H1 (cell line): ENCODE results near the gene CDC14B. TPM values are rescaled to one million over a fixed set of nuclear protein-coding genes. Genes with fewer than 3 reads are reported as not detected.

ENCODE experiments used
- CTCF ChIA-PET: fragments of 300-600 bp; sonication (Branson Sonifier 250); formaldehyde crosslinking; loops from one replicate; lab custom pipeline; 2021; ENCODE audit not compliant: partially characterized antibody; lab: Charles Lee
- POLR2A ChIA-PET: fragments of 300-600 bp; sonication (Branson Sonifier 250); formaldehyde crosslinking; loops from one replicate; lab custom pipeline; 2021; ENCODE audit warnings: inconsistent platforms; ENCODE audit not compliant: partially characterized antibody; lab: Charles Lee
- DNase-seq, 2 experiments: peaks; one replicate each; pipeline versions ENCODE4 v3.0.0 to v3.0.0-alpha.2; 2010 to 2022; ENCODE audit warnings: low spot score in 2 of 2, low read depth in 1 of 2, mixed read lengths in 1 of 2
- FAIRE-seq: peaks from 2 replicates; lab custom pipeline; 2011; peaks lifted over from hg19 to GRCh38; lab: Jason Lieb, UNC
- H2AFZ ChIP-seq: 2 replicates; pipeline ENCODE4 v1.8.1; 2012; ENCODE audit warnings: low read length, inconsistent platforms
- H2AK5ac ChIP-seq: 2 replicates; pipeline ENCODE4 v1.6.1; 2013; ENCODE audit warnings: low read depth, low read length
- H2BK120ac ChIP-seq: replicated peaks from 2 replicates; pipeline ENCODE3; 2013; ENCODE audit warnings: low read depth, low read length, inconsistent platforms
- H2BK12ac ChIP-seq: 2 replicates; pipeline ENCODE4 v1.6.1; 2013; ENCODE audit warnings: low read depth, low read length
- H2BK15ac ChIP-seq: 2 replicates; pipeline ENCODE4 v1.6.1; 2013; ENCODE audit warnings: low read length
- H2BK20ac ChIP-seq: 2 replicates; pipeline ENCODE4 v1.6.1; 2013; ENCODE audit warnings: low read length
- H2BK5ac ChIP-seq: 2 replicates; pipeline ENCODE4 v1.6.1; 2013; ENCODE audit warnings: low read depth, low read length
- H3K14ac ChIP-seq: 2 replicates; pipeline ENCODE4 v1.6.1; 2013; ENCODE audit warnings: inconsistent platforms; ENCODE audit not compliant: insufficient read length
- H3K18ac ChIP-seq: 2 replicates; pipeline ENCODE4 v1.6.1; 2013; ENCODE audit warnings: low read length; ENCODE audit errors: extremely low read depth
- H3K23ac ChIP-seq: 2 replicates; pipeline ENCODE4 v1.6.1; 2013; ENCODE audit warnings: inconsistent platforms; ENCODE audit not compliant: insufficient read length
- H3K23me2 ChIP-seq: 2 replicates; pipeline ENCODE4 v1.6.1; 2013; ENCODE audit warnings: low read depth, low read length
- H3K27ac ChIP-seq: 2 replicates; pipeline ENCODE4 v1.6.1; 2011; ENCODE audit warnings: low read depth, low read length, inconsistent platforms
- H3K27me3 ChIP-seq, 4 experiments: replicated peaks in 1 of 4; 1 replicate in 1 of 4; 2 replicates in 3 of 4; pipeline versions ENCODE4 v1.6.1 to v1.8.1; 2011 to 2013; ENCODE audit warnings: low read length in 3 of 4, mild to moderate bottlenecking in 3 of 4, inconsistent platforms in 2 of 4, mixed read lengths in 2 of 4, moderate library complexity in 1 of 4; ENCODE audit not compliant: control insufficient read depth in 3 of 4, insufficient read depth in 3 of 4; ENCODE audit errors: extremely low read depth in 1 of 4
- H3K36me3 ChIP-seq, 4 experiments: 2 replicates each; pipeline versions ENCODE4 v1.6.1 to v1.8.1; 2011 to 2013; ENCODE audit warnings: mild to moderate bottlenecking in 4 of 4, low read length in 3 of 4, moderate library complexity in 2 of 4, control low read depth in 1 of 4, inconsistent platforms in 1 of 4; ENCODE audit not compliant: insufficient read depth in 4 of 4, control insufficient read depth in 2 of 4
- H3K4ac ChIP-seq: replicated peaks from 2 replicates; pipeline ENCODE3; 2013; ENCODE audit warnings: low read length, low read depth, mixed read lengths, inconsistent platforms; ENCODE audit not compliant: insufficient read length
- H3K4me1 ChIP-seq, 4 experiments: replicated peaks in 1 of 4; 1 replicate in 1 of 4; 2 replicates in 3 of 4; pipeline versions ENCODE4 v1.6.1 to v1.8.1; 2011 to 2013; ENCODE audit warnings: low read length in 3 of 4, inconsistent platforms in 2 of 4, mixed read lengths in 1 of 4; ENCODE audit not compliant: insufficient read depth in 4 of 4, control insufficient read depth in 3 of 4
- H3K4me2 ChIP-seq, 2 experiments: 2 replicates each; pipeline versions ENCODE4 v1.6.1 to v1.8.1; 2011 to 2013; ENCODE audit warnings: low read depth in 2 of 2, low read length in 2 of 2, control low read depth in 1 of 2, inconsistent platforms in 1 of 2, mild to moderate bottlenecking in 1 of 2; ENCODE audit not compliant: insufficient read depth in 1 of 2
- H3K4me3 ChIP-seq, 4 experiments: fragments of 200-600, 300-600 bp in 1 of 4; sonication (generic), shearing (Covaris generic), sonication (Bioruptor Twin) in 1 of 4; 2 replicates each; pipeline versions ENCODE4 v1.5.1 to v1.8.1; 2011 to 2016; ENCODE audit warnings: low read length in 4 of 4, low read depth in 3 of 4, control low read depth in 2 of 4, inconsistent platforms in 2 of 4, mild to moderate bottlenecking in 2 of 4, mixed read lengths in 1 of 4, moderate library complexity in 1 of 4; ENCODE audit not compliant: insufficient read depth in 2 of 4; ENCODE audit errors: extremely low read depth in 1 of 4
- H3K56ac ChIP-seq: replicated peaks from 2 replicates; pipeline ENCODE3; 2013; ENCODE audit warnings: low read depth, mild to moderate bottlenecking, mixed read lengths, low read length, inconsistent platforms; ENCODE audit not compliant: insufficient read length
- H3K79me1 ChIP-seq: 2 replicates; pipeline ENCODE4 v1.6.1; 2013; ENCODE audit warnings: low read depth, low read length, control low read depth
- H3K79me2 ChIP-seq, 2 experiments: 2 replicates each; pipeline versions ENCODE4 v1.6.1 to v1.8.1; 2012 to 2013; ENCODE audit warnings: low read length in 2 of 2, mild to moderate bottlenecking in 2 of 2, inconsistent platforms in 1 of 2; ENCODE audit not compliant: insufficient read depth in 2 of 2, control insufficient read depth in 1 of 2
- H3K9ac ChIP-seq, 4 experiments: replicated peaks in 1 of 4; 1 replicate in 1 of 4; 2 replicates in 3 of 4; pipeline versions ENCODE4 v1.6.1 to v1.8.1; 2011 to 2013; ENCODE audit warnings: low read depth in 3 of 4, low read length in 3 of 4, control low read depth in 2 of 4, mild to moderate bottlenecking in 2 of 4, moderate library complexity in 2 of 4, inconsistent platforms in 1 of 4; ENCODE audit errors: extremely low read depth in 1 of 4
- H3K9me3 ChIP-seq, 2 experiments: 2 replicates each; pipeline versions ENCODE4 v1.6.1 to v1.8.1; 2012 to 2013; ENCODE audit warnings: mild to moderate bottlenecking in 2 of 2, moderate library complexity in 2 of 2, control low read depth in 1 of 2, inconsistent platforms in 1 of 2, low read depth in 1 of 2, low read length in 1 of 2, mixed read lengths in 1 of 2; ENCODE audit not compliant: insufficient read depth in 2 of 2
- H4K20me1 ChIP-seq, 2 experiments: replicated peaks in 1 of 2; 2 replicates each; pipeline versions ENCODE3 to v1.8.1; 2011 to 2013; ENCODE audit warnings: inconsistent platforms in 2 of 2, low read length in 2 of 2, mild to moderate bottlenecking in 1 of 2; ENCODE audit not compliant: insufficient read depth in 2 of 2, control insufficient read depth in 1 of 2
- H4K5ac ChIP-seq: 2 replicates; pipeline ENCODE4 v1.6.1; 2013; ENCODE audit warnings: low read length, low read depth, mixed read lengths, inconsistent platforms; ENCODE audit not compliant: insufficient read length
- H4K8ac ChIP-seq: 2 replicates; pipeline ENCODE4 v1.8.0; 2013; ENCODE audit warnings: mild to moderate bottlenecking, moderate library complexity, low read length, inconsistent platforms; ENCODE audit not compliant: insufficient read depth; ENCODE audit errors: extremely low read depth
- H4K91ac ChIP-seq: replicated peaks from 2 replicates; pipeline ENCODE3; 2013; ENCODE audit warnings: low read length, mixed read lengths, inconsistent platforms; ENCODE audit not compliant: insufficient read length
- ASH2L ChIP-seq: fragments of 200-600, 300-600 bp; sonication (generic); IDR thresholded peaks from one replicate; pipeline ENCODE4 v1.7.1; 2017; ENCODE audit warnings: low read length
- BACH1 ChIP-seq: IDR thresholded peaks from 2 replicates; pipeline ENCODE4 v1.6.1; 2012; ENCODE audit warnings: low read length, improper control_type of control experiment
- EZH2 ChIP-seq: fragments of 200-600 bp; sonication (generic); IDR thresholded peaks from 2 replicates; pipeline ENCODE4 v1.7.1; 2012; ENCODE audit warnings: low read depth, mild to moderate bottlenecking, moderate library complexity, low read length, inconsistent platforms; ENCODE audit not compliant: severe bottlenecking
- GABPA ChIP-seq: IDR thresholded peaks from 2 replicates; pipeline ENCODE4 v1.6.1; 2011; ENCODE audit warnings: mild to moderate bottlenecking, low read length, moderate library complexity, borderline replicate concordance; ENCODE audit not compliant: insufficient read depth
- GTF2F1 ChIP-seq: IDR thresholded peaks from 2 replicates; pipeline ENCODE4 v1.6.1; 2012; ENCODE audit warnings: low read depth, low read length, improper control_type of control experiment, borderline replicate concordance
- KDM5A ChIP-seq: fragments of 200-600 bp; IDR thresholded peaks from 2 replicates; pipeline ENCODE4 v1.7.1; 2012; ENCODE audit warnings: mild to moderate bottlenecking, low read length, inconsistent platforms, mixed read lengths
- NANOG ChIP-seq: IDR thresholded peaks from 2 replicates; pipeline ENCODE4 v1.6.1; 2011; ENCODE audit warnings: low read length, low read depth, mild to moderate bottlenecking, inconsistent platforms; ENCODE audit not compliant: insufficient read depth, poor library complexity, severe bottlenecking
- POLR2AphosphoS5 ChIP-seq: IDR thresholded peaks from 2 replicates; pipeline ENCODE4 v1.6.1; 2011; ENCODE audit warnings: low read depth, low read length
- SAP30 ChIP-seq: fragments of 300-600 bp; sonication (generic); IDR thresholded peaks from 2 replicates; pipeline ENCODE4 v1.7.1; 2012; ENCODE audit warnings: low read length, moderate library complexity, mild to moderate bottlenecking, inconsistent platforms; ENCODE audit not compliant: insufficient read depth, insufficient replicate concordance
- SIN3A ChIP-seq, 2 experiments: IDR thresholded peaks in 1 of 2; conservative IDR thresholded peaks in 1 of 2; 2 replicates each; pipeline ENCODE4 v1.6.1; 2011 to 2012; ENCODE audit warnings: low read length in 2 of 2, improper control_type of control experiment in 1 of 2, low read depth in 1 of 2, mild to moderate bottlenecking in 1 of 2
- SIRT6 ChIP-seq: IDR thresholded peaks from one replicate; pipeline ENCODE4 v1.7.1; 2012; ENCODE audit warnings: low read length, inconsistent platforms
- SP1 ChIP-seq: IDR thresholded peaks from 2 replicates; pipeline ENCODE4 v1.6.1; 2011; ENCODE audit warnings: low read depth, low read length
- TAF1 ChIP-seq: IDR thresholded peaks from 2 replicates; pipeline ENCODE4 v1.6.1; 2011; ENCODE audit warnings: mild to moderate bottlenecking, low read depth, low read length
- WGBS, 2 experiments: shearing (Covaris generic) in 1 of 2; methylation state at CpG; one replicate each; pipeline versions ENCODE4 v1.1.6 to v1.1.7; 2013 to 2015; ENCODE audit warnings: low lambda C conversion rate in 2 of 2, mixed read lengths in 2 of 2, inconsistent platforms in 1 of 2, low coverage in 1 of 2, missing lambda C conversion rate in 1 of 2; ENCODE audit not compliant: insufficient replicate concordance in 2 of 2, insufficient coverage in 1 of 2, insufficient read length in 1 of 2; ENCODE audit errors: extremely low coverage in 1 of 2, missing lambda C conversion rate in 1 of 2; 5-methylcytosine and 5-hydroxymethylcytosine counted together
- polyA plus RNA-seq, 7 experiments: library from polyadenylated mRNA; depleted of rRNA in 3 of 7; stranded (reverse) in 5 of 7; unstranded in 2 of 7; fragments of >200 nt in 5 of 7; fragments of 200-250 nt in 2 of 7; gene quantifications; 1 replicate in 5 of 7; 2 replicates in 1 of 7; 4 replicates in 1 of 7; pipeline versions ENCODE4 v1.2.1 to v1.2.3, GENCODE V29; 2011 to 2013; ENCODE audit warnings: missing spikeins in 2 of 7, mixed read lengths in 2 of 7
- total RNA-seq: library from RNA; stranded (reverse); fragmentation: NEBNext Ultra II Directional; extraction: Animal tissue kit (Norgen Biotek cat#: 25700); gene quantifications from 2 replicates; pipeline ENCODE4 v1.2.1, GENCODE V29; 2021

The CDC14B gene
- total and polyA plus RNA-seq, 2 of the 8 experiments (the other 6 are each of a cell fraction or from before 2014, with no cell fraction given): 17.2 to 44.6 TPM

DNA sequence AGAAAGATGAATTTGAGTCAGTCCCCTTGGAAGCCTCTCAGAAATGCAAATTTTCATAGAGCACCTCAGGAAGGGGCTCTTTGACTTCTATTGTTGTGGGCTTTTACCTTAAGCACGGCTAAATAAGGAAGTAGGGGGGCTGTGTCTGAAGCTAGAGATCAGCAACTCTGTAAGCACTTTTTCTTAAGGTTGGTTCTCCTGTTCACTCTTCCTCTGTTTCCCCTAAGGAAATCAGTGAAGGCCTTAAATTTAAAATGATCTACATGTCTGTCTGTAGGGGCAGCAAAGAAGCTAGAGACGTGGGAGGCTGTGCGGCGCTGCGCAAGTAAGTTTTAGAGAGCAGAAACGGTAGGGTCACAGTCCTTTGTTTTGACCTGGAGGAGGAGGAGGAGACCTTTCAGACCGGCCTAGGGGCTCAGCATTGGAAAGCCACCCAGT is 1.2 kb upstream of the CDC14B start:
- H2BK20ac ChIP-seq: no peak overlapping the region
- no peaks in the 10 kb centered on the region for H3K36me3 ChIP-seq
- H3K79me2 ChIP-seq: peaks cover 2 to 26% of the 10 kb centered on the region in 2 experiments; a peak in 2 of 4 replicates
- H3K14ac ChIP-seq: no peak overlapping the region
- no peak overlapping the region for H2BK15ac ChIP-seq
- no peak overlapping the region for H3K4ac ChIP-seq
- peaks cover 5% of the 10 kb centered on the region; the same call in 1 of the 2 replicates for H3K79me1 ChIP-seq
- H4K8ac ChIP-seq: no peak overlapping the region
- no peak overlapping the region for H3K23ac ChIP-seq
- H2AFZ ChIP-seq: peak overlapping the region; percentile 52; the same call in 1 of the 2 replicates
- H3K56ac ChIP-seq: no peak overlapping the region
- no peak overlapping the region for H2BK120ac ChIP-seq
- peak overlapping the region; percentile 54; the same call in 1 of the 2 replicates for H2BK5ac ChIP-seq
- H3K18ac ChIP-seq: no peak overlapping the region; the same call in 1 of the 2 replicates
- no peak overlapping the region for H4K5ac ChIP-seq
- no peaks in the 10 kb centered on the region for H3K9me3 ChIP-seq
- H2AK5ac ChIP-seq: no peak overlapping the region
- ChIA-PET POLR2A (interaction anchor here (1.0 kb wide), 2 partner anchors 128 to 202 kb away, joined by 3 read pairs; no protein-coding TSS in a partner anchor), CTCF (interaction anchor here (0.8 to 2.0 kb wide), 12 partner anchors 8 to 178 kb away, joined by 3 to 5 read pairs (median 3); no protein-coding TSS in a partner anchor)
- H3K4me3 ChIP-seq: peak overlapping the region; percentile 23 to 81 (median 60); a peak in 6 of 8 replicates
- peaks cover 17% of the 10 kb centered on the region for H3K23me2 ChIP-seq
- H2BK12ac ChIP-seq: no peak overlapping the region
- peaks cover 4 to 12% (median 10%) of the 10 kb centered on the region in 4 experiments for H3K4me1 ChIP-seq
- 0 out of 7 replicates have a peak overlapping the region, but pooled peaks of 1 of the 4 experiments have one; percentile 8 for H3K9ac ChIP-seq
- no peak overlapping the region; the same call in 1 of the 2 replicates for H3K27ac ChIP-seq
- DNase-seq (peak; percentile 34 to 56), FAIRE-seq (peak; percentile 77)
- peaks cover 0 to 13% (median 6%) of the 10 kb centered on the region in 4 experiments; a peak in 5 of 7 replicates for H3K27me3 ChIP-seq
- H4K91ac ChIP-seq: no peak overlapping the region
- H3K4me2 ChIP-seq: peak overlapping the region; percentile 80 to 82
- H4K20me1 ChIP-seq: peaks cover 12 to 13% of the 10 kb centered on the region in 2 experiments
- 2% methylated on average over 7 of the region's 7 CpGs; no CpG with 5 or more reads in 1 of the 2 experiments for WGBS, 2 experiments
- peak; percentile 39; the same call in 1 of the 2 replicates for TF ChIP-seq TAF1
- TF ChIP-seq NANOG: peak; percentile 71
- TF ChIP-seq GABPA: no peak
- TF ChIP-seq SP1: no peak
- TF ChIP-seq EZH2: no peak
- no peak for TF ChIP-seq SIRT6
- TF ChIP-seq POLR2AphosphoS5: no peak
- no peak for TF ChIP-seq SIN3A (conservative IDR thresholded peaks at IDR 0.05 in 1 of 2, IDR thresholded peaks at IDR 0.05 in 1 of 2; ENCODE audit: low read depth in 1 of 2, low read length in 2 of 2)
- TF ChIP-seq ASH2L: peak; percentile 38
- TF ChIP-seq BACH1: no peak
- TF ChIP-seq SAP30: no peak
- no peak for TF ChIP-seq KDM5A
- TF ChIP-seq GTF2F1: no peak
